Liver (tissue), 9 donors: ENCODE results near the gene HMG20B. TPM values are rescaled to one million over a fixed set of nuclear protein-coding genes. Genes with fewer than 3 reads are reported as not detected.

Experiments
- DNase-seq: peaks from one replicate; pipeline ENCODE4 v3.0.0-alpha.2; 2017; ENCODE audit warnings: low spot score
- H3K27ac ChIP-seq, 2 donors: one replicate each; pipeline ENCODE4 v1.7.0; 2013; ENCODE audit warnings: inconsistent platforms in 2 of 2, low read length in 2 of 2, control low read depth in 1 of 2, low read depth in 1 of 2, mild to moderate bottlenecking in 1 of 2
- H3K27me3 ChIP-seq, 4 donors: one replicate each; pipeline versions ENCODE4 v1.6.1 to v1.7.0; 2013; ENCODE audit warnings: low read length in 3 of 4, inconsistent platforms in 1 of 4, mild to moderate bottlenecking in 1 of 4, moderate library complexity in 1 of 4; ENCODE audit not compliant: control insufficient read depth in 4 of 4, insufficient read depth in 4 of 4
- H3K36me3 ChIP-seq, 4 donors: one replicate each; pipeline versions ENCODE4 v1.6.1 to v1.7.0; 2013; ENCODE audit warnings: low read length in 3 of 4, mild to moderate bottlenecking in 3 of 4, low read depth in 1 of 4, moderate library complexity in 1 of 4; ENCODE audit not compliant: control insufficient read depth in 4 of 4, insufficient read depth in 3 of 4
- H3K4me1 ChIP-seq, 4 donors: one replicate each; pipeline versions ENCODE4 v1.6.1 to v1.7.0; 2013; ENCODE audit warnings: low read length in 3 of 4, mild to moderate bottlenecking in 3 of 4, moderate library complexity in 1 of 4; ENCODE audit not compliant: control insufficient read depth in 4 of 4, insufficient read depth in 4 of 4
- H3K4me3 ChIP-seq, 3 donors: one replicate each; pipeline versions ENCODE4 v1.6.1 to v1.7.0; 2013; ENCODE audit warnings: low read length in 3 of 3, control low read depth in 1 of 3, low read depth in 1 of 3, mild to moderate bottlenecking in 1 of 3
- H3K9ac ChIP-seq, 2 donors: one replicate each; pipeline ENCODE4 v1.7.0; 2013; ENCODE audit warnings: low read length in 2 of 2, mild to moderate bottlenecking in 2 of 2, moderate library complexity in 2 of 2, control low read depth in 1 of 2, low read depth in 1 of 2
- H3K9me3 ChIP-seq, 4 donors: one replicate each; pipeline versions ENCODE4 v1.6.1 to v1.7.0; 2013; ENCODE audit warnings: low read length in 3 of 4; ENCODE audit not compliant: control insufficient read depth in 4 of 4
- ATF3 ChIP-seq: IDR thresholded peaks from 2 replicates; pipeline ENCODE4 v1.6.1; 2016; ENCODE audit warnings: antibody characterized with exemption
- CTCF ChIP-seq: fragments of 150-350 bp; IDR thresholded peaks from 2 replicates; pipeline ENCODE4 v1.5.1; 2017; ENCODE audit warnings: improper control_type of control experiment, low read depth, low read length; ENCODE audit not compliant: missing input control
- FOXA1 ChIP-seq: IDR thresholded peaks from 2 replicates; pipeline ENCODE4 v1.6.1; 2016; ENCODE audit warnings: antibody characterized with exemption
- FOXA2 ChIP-seq: IDR thresholded peaks from 2 replicates; pipeline ENCODE4 v1.6.1; 2016; ENCODE audit warnings: antibody characterized with exemption
- HNF4G ChIP-seq: IDR thresholded peaks from 2 replicates; pipeline ENCODE4 v1.6.1; 2016; ENCODE audit warnings: antibody characterized with exemption
- NR2F2 ChIP-seq: IDR thresholded peaks from 2 replicates; pipeline ENCODE4 v1.6.1; 2016; ENCODE audit warnings: antibody characterized with exemption
- REST ChIP-seq: IDR thresholded peaks from 2 replicates; pipeline ENCODE4 v1.6.1; 2016; ENCODE audit warnings: antibody characterized with exemption, mild to moderate bottlenecking
- TAF1 ChIP-seq: conservative IDR thresholded peaks from 2 replicates; pipeline ENCODE4 v1.6.1; 2016; ENCODE audit warnings: antibody characterized with exemption, mild to moderate bottlenecking
- ZBTB33 ChIP-seq: IDR thresholded peaks from 2 replicates; pipeline ENCODE4 v1.6.1; 2016; ENCODE audit warnings: antibody characterized with exemption
- WGBS: extraction: QIAGEN DNeasy Blood & Tissue Kit; methylation state at CpG from one replicate; pipeline ENCODE4 v1.1.7; 2013; 5-methylcytosine and 5-hydroxymethylcytosine counted together
- polyA plus RNA-seq, 2 donors: library from polyadenylated mRNA; stranded (reverse) in 1 of 2; unstranded in 1 of 2; fragments of 200-250 nt in 1 of 2; fragments of >200 nt in 1 of 2; fragmentation: Nextera tagmentation in 1 of 2; extraction: Ambion mirVana in 1 of 2; gene quantifications; one replicate each; pipeline versions ENCODE4 v1.2.1 to v1.2.3, GENCODE V29; 2013 to 2015
- total RNA-seq, 2 donors: library from RNA; depleted of rRNA; stranded (reverse); fragments of >200 nt; gene quantifications; one replicate each; pipeline ENCODE4 v1.2.3, GENCODE V29; 2014
- donor health status: healthy.
- donor health status: healthy.
- donor health status: healthy.
- donor health status: healthy.
- donor health status: healthy.

HMG20B gene
- total and polyA plus RNA-seq, 4 donors, result 28.6 to 35.1 (median 30.5) TPM

GRCh38 chr19:3534375-3535234 is 38.1 kb upstream of the HMG20B start:
- DNase-seq, result no peak
- Histone ChIP-seq H3K27me3 (no peaks in the 10 kb centered on the region), H3K36me3 (peaks cover 8 to 66% (median 29%) of the 10 kb centered on the region in 4 donors), H3K4me3 (no peak overlapping the region), H3K9ac (no peak overlapping the region), H3K9me3 (no peaks in the 10 kb centered on the region), H3K27ac (no peak overlapping the region), H3K4me1 (no peaks in the 10 kb centered on the region)
- WGBS, result 95% methylated on average over 38 of the region's 38 CpGs
- TF ChIP-seq FOXA2 (no peak), ZBTB33 (no peak), ATF3 (no peak), CTCF (no peak), TAF1 (no peak), REST (no peak)

- Histone ChIP-seq H3K9ac (no peak overlapping the region), H3K4me3 (no peak overlapping the region), H3K27me3 (no peaks in the 10 kb centered on the region), H3K9me3 (no peaks in the 10 kb centered on the region), H3K36me3 (peaks cover 8 to 66% (median 29%) of the 10 kb centered on the region in 4 donors), H3K4me1 (no peaks in the 10 kb centered on the region), H3K27ac (no peak overlapping the region)
- 96% methylated on average over 9 of the region's 9 CpGs for WGBS
- TF ChIP-seq ZBTB33, result no peak
- TF ChIP-seq HNF4G, result no peak
- TF ChIP-seq NR2F2, result no peak
- no peak for TF ChIP-seq FOXA1
- DNase-seq, result no peak
Observed at GRCh38 chr19:3535235-3535535, 37.6 kb upstream of the HMG20B start.
